Cardiac septum (tissue), 1 donor: ENCODE results near the gene ZFP36L1. TPM values are rescaled to one million over a fixed set of nuclear protein-coding genes. Genes with fewer than 3 reads are reported as not detected.

Source experiments
- DNase-seq: peaks from one replicate; pipeline ENCODE4 v3.0.0-alpha.2; 2020; ENCODE audit warnings: low spot score
- intact Hi-C: fragments of 100-400 bp; cut with DNase I; formaldehyde crosslinking; loops from one replicate; pipeline ENCODE4 v1.14.0; 2022
- total RNA-seq: library from RNA; stranded (reverse); fragmentation: NEBNext Ultra II Directional; extraction: Animal tissue kit (Norgen Biotek cat#: 25700); gene quantifications from one replicate; pipeline ENCODE4 v1.2.1, GENCODE V29; 2021
- donor health status: DM: no; HTN: no; CAD: no.

The ZFP36L1 gene
- total RNA-seq, 1 donor from 2014 or later, result 69.2 TPM

DNA sequence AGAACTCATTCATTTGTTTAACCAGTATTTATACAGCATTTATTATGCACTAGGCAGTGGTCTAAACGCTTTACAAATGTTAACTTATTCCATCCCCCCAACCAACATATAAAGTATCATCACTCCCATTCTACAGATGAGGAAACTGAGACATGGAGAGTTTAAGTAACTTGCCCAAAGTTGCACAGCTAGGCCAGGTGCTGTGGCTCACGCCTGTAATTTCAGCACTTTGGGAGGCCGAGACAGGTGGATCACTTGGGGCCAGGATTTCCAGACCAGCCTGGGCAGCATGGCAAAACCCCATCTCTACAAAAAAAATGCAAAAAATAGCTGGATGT, 37.9 kb downstream of the ZFP36L1 start:
- DNase-seq, result no peak
- intact Hi-C loops, result no loop called here

DNA sequence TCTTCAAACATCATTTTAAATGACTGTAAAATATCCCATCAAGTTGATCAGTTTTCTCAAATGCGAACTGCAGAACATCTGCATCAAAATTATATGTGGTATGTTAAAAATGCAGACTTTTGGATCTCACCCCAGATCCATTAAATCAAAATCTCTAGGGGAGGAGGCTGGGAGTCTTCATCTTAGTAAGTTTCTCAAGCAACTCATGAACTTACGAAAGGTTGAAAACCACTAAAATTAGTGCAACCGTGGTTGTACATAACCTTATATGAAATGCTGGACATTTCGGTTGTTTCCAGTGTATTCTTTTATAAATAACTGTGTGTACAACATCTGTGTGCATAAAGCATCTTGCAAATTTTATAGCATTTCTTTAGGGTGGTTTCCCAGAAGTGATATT, 39.2 kb downstream of the ZFP36L1 start:
- intact Hi-C loops, result no loop called here
- DNase-seq, result no peak

DNA sequence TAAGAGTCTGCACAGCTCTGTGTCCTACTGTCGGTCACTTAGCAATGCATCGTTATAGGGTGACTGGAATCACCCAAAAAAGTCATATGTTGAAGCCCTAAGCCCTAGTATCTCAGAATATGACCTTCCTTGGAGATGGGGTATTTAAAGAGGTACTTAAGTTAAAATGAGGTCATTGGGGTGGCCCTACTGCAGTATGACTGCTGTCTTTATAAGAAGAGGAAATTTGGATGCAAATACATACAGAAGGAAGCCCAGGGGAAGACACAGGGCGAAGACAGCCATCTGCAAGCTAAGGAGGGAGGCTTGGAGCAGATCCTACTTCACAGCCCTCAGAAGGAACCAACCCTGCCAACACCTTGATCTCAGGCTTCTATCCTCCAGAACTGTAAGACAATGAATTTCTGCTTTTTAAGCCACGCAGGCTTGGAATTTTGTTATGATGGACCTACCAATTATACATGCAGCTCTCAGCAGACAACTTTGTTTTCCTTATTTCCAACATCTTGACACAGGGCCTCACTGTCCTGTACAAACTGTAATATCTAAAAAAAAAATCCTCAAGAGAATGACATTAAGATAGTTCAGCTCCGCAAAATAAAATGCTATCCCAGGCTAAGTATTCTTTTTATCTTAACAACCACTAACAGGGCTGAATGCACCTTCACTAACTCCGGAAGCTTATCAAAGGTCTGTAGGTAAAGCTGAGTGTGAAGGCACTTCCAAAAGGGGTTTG, 40.4 kb downstream of the ZFP36L1 start:
- no peak for DNase-seq
- intact Hi-C loops, result no loop called here

DNA sequence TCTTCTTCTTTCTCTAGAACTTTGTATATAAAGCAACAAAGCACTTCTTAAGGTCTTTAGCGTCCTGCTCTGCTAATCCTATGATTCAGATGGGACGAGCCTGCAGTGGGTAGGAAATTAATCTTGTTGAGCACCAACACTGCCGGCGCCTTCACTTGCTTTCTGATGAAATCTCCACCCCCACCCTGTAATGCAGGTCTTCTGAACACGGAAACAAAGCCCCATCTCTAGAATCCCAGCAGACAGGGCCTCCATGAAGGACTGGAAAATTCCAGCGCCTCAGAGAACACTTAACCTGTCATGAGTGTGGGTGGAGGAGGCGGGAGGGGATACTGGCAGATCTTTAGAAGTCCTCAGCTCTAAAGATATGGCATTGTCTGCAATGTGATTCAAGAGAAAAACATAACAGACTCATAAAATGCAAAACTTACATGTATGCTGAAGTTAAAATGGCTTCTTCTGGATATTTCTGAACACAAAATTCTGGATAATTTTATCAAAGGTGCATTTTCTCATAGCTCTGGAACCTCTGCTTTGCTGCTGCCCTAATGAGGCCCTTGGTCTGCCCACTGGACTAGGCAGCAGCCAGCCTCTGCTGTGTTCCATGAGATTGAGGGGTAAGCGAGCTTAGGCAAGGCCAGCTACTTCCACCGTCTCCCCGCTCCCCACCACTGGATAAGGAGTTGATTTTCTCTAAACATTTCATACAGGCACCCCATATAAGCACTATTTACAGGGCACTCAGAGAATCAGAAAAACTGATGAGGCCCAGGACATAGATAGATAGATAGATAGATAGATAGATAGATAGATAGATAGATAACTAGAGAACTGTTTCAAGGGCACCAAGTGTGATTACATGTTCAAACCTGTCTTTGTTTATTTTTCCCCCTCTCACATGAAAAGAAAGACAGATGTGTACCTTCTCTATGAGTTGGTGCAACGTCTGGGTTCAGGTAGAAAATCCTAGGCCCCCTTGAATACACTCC, 43.1 kb downstream of the ZFP36L1 start:
- intact Hi-C loops, result no loop called here
- DNase-seq, result no peak

DNA sequence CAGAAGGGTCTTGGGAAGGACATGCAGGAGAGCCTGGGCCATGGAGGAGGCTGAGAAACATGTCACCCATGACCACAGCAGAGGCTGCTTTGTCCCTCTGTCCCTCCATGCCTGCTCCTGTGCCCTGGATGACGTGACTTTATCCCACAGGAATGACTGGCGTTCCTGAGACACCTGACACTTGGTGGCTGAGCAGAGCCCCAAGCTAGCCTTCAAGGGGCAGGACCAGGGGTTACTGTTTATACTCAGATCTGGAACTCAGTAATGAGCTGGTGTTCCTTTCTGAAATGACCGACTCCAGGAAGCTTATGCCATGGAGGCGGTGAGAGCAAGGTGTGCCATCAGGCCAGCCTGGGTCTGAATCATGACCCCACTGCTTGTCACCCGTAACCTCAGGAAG, 44.2 kb downstream of the ZFP36L1 start:
- intact Hi-C loops, result no loop called here
- no peak for DNase-seq

DNA sequence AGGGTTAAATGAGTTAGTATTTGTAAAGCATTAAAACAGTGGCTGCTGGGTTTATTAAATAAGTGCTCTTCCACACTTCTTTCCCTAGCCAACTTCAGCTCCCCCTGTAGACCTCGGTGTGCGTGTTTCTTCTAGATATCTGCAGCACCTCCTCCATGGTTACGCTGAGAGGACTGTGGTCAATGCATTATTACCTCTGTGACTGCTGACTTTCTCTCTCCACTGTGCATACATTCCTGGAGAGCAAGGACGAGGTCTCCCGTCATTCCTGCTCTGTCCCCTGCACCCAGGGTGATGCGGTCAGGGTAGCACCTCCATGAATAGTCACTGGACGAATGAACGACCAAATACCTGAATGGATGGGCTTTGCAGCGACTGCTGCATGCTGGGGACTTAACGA, 44.6 kb downstream of the ZFP36L1 start:
- intact Hi-C loops, result no loop called here
- no peak for DNase-seq

DNA sequence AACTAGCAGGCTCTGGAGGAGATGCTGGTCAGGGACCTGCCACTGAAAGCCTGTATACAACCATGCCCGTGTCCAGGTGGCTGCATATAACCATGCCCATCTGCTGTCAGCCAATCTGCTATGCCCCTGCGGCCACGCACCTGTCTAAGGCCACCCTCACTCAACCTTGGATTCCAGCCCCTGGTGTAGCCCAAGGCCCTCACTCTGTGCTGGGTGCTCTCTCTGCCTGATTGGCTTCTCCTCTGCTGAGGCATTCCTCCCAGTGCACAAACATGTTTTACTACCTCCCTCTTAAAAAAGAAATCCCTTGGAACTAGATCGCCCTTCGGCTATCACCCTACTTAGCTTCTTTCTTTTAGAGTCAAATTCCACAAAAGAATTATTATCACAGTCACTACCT, 45.5 kb downstream of the ZFP36L1 start:
- no peak for DNase-seq

DNA sequence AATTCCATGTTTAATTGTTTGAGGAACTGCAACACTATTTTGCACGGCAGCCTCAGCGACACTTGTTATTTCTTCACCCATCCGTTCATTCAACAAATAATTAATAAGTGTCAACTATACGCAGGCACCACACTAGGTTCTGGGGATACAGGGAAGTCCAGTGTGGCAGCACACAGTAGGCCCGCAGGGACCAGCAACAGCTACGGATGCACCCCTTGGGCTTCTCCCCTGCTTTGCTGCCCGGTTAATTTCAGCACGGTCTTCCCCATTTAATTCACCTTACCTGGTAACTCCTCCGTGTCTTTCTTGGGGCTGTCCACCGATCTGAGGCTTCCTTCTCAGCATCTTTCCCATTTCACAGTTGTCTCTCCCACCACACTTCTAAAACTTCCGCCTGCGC, 48.3 kb downstream of the ZFP36L1 start:
- no peak for DNase-seq
- intact Hi-C loops, result no loop called here

More for the DNA sequence above, 45.5 kb downstream of the ZFP36L1 start:
- intact Hi-C loops, result no loop called here

DNA sequence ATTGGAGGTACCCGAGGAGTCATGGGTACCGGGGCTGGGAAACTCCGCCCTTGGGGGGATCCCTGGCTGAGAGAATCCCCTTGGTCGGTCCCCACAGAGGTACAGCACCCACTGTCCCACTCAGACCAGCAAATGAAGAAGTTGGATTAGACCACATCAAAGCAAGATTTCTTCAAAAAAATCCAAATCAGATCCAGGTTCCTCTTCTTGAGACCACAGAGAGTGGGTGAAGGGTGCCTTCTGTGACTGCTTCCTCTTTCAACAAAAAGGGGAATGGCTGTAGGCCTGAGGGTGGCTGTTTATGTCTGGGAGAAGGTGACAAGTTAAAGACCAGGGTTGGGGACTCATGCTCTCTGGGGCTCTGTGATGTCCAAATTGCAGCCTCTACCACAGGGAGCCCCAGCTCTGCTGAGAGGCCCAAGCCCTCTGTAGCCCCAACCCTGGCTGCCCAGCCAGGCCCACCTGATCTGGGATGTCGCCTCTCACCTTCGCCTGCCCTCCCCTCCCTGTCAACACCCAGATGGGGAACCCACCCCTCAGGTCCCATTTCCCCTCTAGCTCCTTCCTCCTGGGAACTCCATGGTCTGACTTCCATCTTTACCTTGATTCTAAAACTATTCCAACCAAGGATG, 50.9 kb downstream of the ZFP36L1 start:
- no peak for DNase-seq
- intact Hi-C loops, result no loop called here

DNA sequence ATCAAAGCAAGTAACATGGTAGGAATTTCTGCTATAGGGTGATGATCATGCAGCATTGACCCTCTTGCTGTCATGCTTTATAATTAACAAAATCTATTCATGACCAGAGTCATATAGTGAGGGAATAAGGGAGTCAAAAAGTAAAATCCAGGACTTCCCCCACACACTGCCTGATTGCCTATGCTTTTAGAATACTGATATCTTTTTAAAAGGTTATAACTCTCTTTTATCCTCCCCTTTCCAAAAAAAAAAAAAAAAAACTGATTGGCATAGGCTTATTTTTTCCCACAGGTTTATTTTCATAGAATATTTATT, 51.4 kb downstream of the ZFP36L1 start:
- intact Hi-C loops, result no loop called here
- DNase-seq, result no peak

DNA sequence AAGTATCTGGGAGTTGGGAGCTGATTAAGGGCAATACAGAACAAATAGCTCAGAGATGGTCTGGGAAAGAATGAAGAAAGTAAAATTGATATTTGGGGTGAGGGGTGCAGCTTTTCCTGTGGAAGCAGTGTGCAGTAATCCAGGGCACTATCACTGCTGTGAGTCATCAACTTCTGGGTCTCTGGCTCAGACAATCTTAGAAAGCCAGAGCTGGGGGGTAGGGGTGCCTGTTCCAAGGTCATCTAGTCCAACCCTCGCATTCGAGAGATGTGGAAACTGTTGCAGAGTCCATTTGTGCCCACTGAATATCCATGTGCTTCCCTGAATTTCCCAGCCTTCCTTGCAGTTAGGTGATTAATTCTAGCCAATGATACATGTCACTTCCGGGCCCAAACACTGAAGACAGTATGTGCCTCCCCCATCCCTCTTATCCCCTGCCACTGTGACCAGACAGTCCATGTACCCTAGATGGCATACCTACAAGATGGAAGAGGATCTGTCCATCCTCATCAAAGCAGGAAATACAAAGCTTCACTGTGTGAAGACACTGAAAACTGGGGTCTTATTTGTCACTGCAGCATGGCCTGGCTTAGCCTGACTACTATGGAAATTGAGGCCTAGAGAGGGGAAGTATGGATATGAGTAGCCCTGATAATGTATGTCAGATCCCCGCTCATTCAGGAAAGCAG, 51.9 kb downstream of the ZFP36L1 start:
- intact Hi-C loops, result no loop called here
- no peak for DNase-seq

DNA sequence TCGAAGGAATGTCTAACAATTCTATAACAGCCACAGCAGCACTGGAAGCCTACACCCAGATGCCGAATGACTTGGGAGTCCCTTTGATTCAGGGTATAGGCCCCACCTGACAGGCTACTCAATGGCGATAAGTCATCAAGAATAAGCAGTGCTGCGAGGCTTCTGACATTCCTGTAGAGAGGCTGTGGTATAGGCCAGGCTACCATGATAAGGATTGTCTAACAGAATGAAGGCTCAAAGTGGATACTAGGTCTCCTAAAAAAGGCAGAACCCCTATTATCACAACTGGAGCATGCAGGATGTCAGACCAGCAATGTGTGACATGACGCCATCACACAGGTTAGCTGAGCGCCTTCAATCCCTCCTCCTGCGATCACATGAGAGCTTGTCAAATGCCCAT, 53.2 kb downstream of the ZFP36L1 start:
- no peak for DNase-seq
- intact Hi-C loops, result no loop called here

DNA sequence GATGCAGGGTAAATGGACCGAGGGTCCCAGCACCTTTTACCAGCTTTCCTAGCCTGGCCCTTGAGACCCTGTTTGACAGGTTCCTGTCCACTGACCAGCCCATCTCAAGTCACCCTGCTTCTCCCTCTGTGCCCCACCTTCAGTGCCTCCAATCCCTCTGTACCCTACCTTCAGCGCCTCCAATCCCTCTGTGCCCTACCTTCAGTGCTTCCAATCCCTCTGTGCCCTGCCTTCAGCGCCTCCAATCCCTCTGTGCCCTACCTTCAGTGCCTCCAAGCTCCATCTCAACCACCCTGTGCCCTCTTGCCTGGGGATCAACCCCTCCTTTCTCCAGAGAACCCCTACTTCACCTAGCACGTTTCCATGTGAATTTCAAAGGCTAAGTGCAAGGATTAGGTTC, 54.3 kb downstream of the ZFP36L1 start:
- intact Hi-C loops, result no loop called here

More for the DNA sequence above, 54.3 kb downstream of the ZFP36L1 start:
- no peak for DNase-seq

Other genes with a start within 250 kb of the ZFP36L1 start
- gene ACTN1, start 186.2 kb upstream of the ZFP36L1 start, total RNA-seq, result 346 TPM